GM12878 (cell line): Measurements from ENCODE around the gene FAM234A.

Source experiments
- JUND ChIP-seq: IDR thresholded peaks from 2 replicates; pipeline ENCODE4 v1.6.1; 2012; ENCODE audit warnings: low read depth, mild to moderate bottlenecking, low read length, improper control_type of control experiment, moderate library complexity
- TF ChIP-seq, protein P1 (sequence below): IDR thresholded peaks from 2 replicates; pipeline ENCODE4 v1.6.1; 2011; ENCODE audit warnings: low read depth, low read length, improper control_type of control experiment, borderline replicate concordance

DNA sequence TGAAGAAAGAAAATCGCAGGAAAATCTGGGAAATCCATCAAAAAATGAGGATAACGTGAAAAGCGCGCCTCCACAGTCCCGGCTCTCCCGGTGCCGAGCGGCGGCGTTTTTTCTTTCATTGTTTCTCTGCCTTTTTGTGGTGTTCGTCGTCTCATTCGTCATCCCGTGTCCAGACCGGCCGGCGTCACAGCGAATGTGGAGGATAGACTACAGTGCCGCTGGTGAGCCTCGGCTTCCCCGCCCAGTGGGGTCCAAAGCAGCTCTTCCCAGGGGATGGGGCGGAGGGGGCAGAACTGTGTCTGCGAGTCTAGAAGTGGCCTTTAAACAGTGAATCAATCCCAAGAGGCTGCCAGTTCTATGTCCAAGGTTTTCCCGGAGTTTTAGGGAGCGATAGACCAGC lies 19.8 kb downstream of the FAM234A start:
- no peak for TF ChIP-seq JUND
- TF ChIP-seq, protein P1, sequence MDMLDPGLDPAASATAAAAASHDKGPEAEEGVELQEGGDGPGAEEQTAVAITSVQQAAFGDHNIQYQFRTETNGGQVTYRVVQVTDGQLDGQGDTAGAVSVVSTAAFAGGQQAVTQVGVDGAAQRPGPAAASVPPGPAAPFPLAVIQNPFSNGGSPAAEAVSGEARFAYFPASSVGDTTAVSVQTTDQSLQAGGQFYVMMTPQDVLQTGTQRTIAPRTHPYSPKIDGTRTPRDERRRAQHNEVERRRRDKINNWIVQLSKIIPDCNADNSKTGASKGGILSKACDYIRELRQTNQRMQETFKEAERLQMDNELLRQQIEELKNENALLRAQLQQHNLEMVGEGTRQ, result no peak
